Lung (tissue), 12 donors: ENCODE data around the gene FSD2. TPM values are rescaled to one million over a fixed set of nuclear protein-coding genes. Genes with fewer than 3 reads are reported as not detected.

ENCODE experiments used
- ATAC-seq: fragments of 200-7000 bp; cut with Tn5 transposase; one replicate; pipeline ENCODE4 v1.9.1; 2020; ENCODE audit warnings: moderate number of reproducible peaks; ENCODE audit not compliant: insufficient read depth, low FRiP score
- DNase-seq, 3 donors: peaks; one replicate each; pipeline ENCODE4 v3.0.0-alpha.2; 2013 to 2017
- H3K27ac ChIP-seq, 2 donors: one replicate each; pipeline ENCODE4 v1.5.1; 2013; ENCODE audit warnings: mild to moderate bottlenecking in 2 of 2, moderate library complexity in 2 of 2, control low read depth in 1 of 2, inconsistent platforms in 1 of 2, low read depth in 1 of 2, low read length in 1 of 2
- H3K27me3 ChIP-seq, 3 donors: one replicate each; pipeline ENCODE4 v1.5.1; 2013; ENCODE audit warnings: low read length in 2 of 3; ENCODE audit not compliant: control insufficient read depth in 3 of 3, insufficient read depth in 3 of 3
- H3K36me3 ChIP-seq, 4 donors: one replicate each; pipeline ENCODE4 v1.5.1; 2013; ENCODE audit warnings: low read length in 4 of 4, mild to moderate bottlenecking in 1 of 4, moderate library complexity in 1 of 4; ENCODE audit not compliant: control insufficient read depth in 4 of 4, insufficient read depth in 4 of 4
- H3K4me1 ChIP-seq, 5 donors: one replicate each; pipeline ENCODE4 v1.5.1; 2013; ENCODE audit warnings: low read length in 5 of 5, mild to moderate bottlenecking in 2 of 5, moderate library complexity in 1 of 5; ENCODE audit not compliant: control insufficient read depth in 5 of 5, insufficient read depth in 5 of 5
- H3K4me3 ChIP-seq: one replicate; pipeline ENCODE4 v1.5.1; 2013; ENCODE audit warnings: mild to moderate bottlenecking, control low read depth, moderate library complexity
- H3K9ac ChIP-seq, 2 donors: one replicate each; pipeline ENCODE4 v1.5.1; 2013; ENCODE audit warnings: low read length in 2 of 2, control low read depth in 1 of 2; ENCODE audit not compliant: insufficient read depth in 1 of 2
- H3K9me3 ChIP-seq, 4 donors: one replicate each; pipeline ENCODE4 v1.5.1; 2013; ENCODE audit warnings: low read length in 3 of 4, mild to moderate bottlenecking in 1 of 4, moderate library complexity in 1 of 4; ENCODE audit not compliant: control insufficient read depth in 4 of 4, insufficient read depth in 3 of 4
- WGBS, 2 donors: extraction: QIAGEN DNeasy Blood & Tissue Kit; methylation state at CpG; one replicate each; pipeline ENCODE4 v1.1.7; 2013; 5-methylcytosine and 5-hydroxymethylcytosine counted together
- polyA plus RNA-seq, 2 donors: library from polyadenylated mRNA; stranded (reverse); fragments of 200-250 nt; gene quantifications; one replicate each; pipeline ENCODE4 v1.2.1, GENCODE V29; 2013
- total RNA-seq, 2 donors: library from RNA; depleted of rRNA in 1 of 2; stranded (reverse); fragments of >200 nt in 1 of 2; gene quantifications; one replicate each; pipeline ENCODE4 v1.2.1, GENCODE V29; 2014 to 2021
- TF ChIP-seq, protein P1 (sequence below): IDR thresholded peaks from 2 replicates; pipeline ENCODE4 v1.5.1; 2012; ENCODE audit warnings: mild to moderate bottlenecking; ENCODE audit errors: control extremely low read depth, extremely low read depth
- donor health status: control.
- donor health status: control.
- donor health status: Bipolar disorder and iron deficiency.
- donor health status: healthy.
- donor health status: DM: yes; HTN: yes; CAD: no.

The FSD2 gene
- total and polyA plus RNA-seq, 4 donors: 0.06 to 0.08 TPM; not detected in 2

DNA sequence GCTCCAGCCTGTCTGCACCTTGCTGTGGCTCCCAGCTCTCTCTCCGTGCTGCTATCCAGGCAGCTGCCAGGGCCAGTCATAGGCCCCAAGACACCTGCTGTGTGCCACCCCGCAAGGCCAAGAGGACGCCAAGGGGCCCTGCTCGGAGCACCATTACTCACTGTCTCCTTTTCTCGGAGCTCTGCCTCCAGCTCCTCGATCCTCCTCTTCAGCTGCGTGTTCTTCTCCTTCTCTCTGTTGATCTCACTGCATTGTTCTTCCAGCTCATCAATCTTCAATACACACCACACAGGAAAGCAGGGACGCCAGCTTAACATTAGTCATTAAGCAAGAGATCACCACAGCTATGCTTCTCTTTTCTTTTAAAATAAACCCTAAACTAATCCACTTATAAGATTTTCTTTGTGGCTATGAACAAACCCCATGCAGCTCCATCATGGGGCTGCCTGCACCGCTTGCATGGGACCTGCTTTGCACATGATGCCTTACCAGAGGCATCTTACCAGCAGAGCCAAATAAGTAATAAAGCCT lies 46.2 kb upstream of the FSD2 start:
- Histone ChIP-seq H3K9me3 (no peaks in the 10 kb centered on the region), H3K9ac (no peak overlapping the region), H3K27me3 (no peaks in the 10 kb centered on the region), H3K4me1 (peaks cover 0 to 14% (median 0%) of the 10 kb centered on the region in 5 donors), H3K27ac (no peak overlapping the region), H3K36me3 (peaks cover 0 to 2% (median 0%) of the 10 kb centered on the region in 4 donors), H3K4me3 (no peak overlapping the region)
- ATAC-seq: no peak
- TF ChIP-seq, protein P1, sequence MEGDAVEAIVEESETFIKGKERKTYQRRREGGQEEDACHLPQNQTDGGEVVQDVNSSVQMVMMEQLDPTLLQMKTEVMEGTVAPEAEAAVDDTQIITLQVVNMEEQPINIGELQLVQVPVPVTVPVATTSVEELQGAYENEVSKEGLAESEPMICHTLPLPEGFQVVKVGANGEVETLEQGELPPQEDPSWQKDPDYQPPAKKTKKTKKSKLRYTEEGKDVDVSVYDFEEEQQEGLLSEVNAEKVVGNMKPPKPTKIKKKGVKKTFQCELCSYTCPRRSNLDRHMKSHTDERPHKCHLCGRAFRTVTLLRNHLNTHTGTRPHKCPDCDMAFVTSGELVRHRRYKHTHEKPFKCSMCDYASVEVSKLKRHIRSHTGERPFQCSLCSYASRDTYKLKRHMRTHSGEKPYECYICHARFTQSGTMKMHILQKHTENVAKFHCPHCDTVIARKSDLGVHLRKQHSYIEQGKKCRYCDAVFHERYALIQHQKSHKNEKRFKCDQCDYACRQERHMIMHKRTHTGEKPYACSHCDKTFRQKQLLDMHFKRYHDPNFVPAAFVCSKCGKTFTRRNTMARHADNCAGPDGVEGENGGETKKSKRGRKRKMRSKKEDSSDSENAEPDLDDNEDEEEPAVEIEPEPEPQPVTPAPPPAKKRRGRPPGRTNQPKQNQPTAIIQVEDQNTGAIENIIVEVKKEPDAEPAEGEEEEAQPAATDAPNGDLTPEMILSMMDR: no peak
- DNase-seq: no peak
- 79 to 80% methylated on average over 9 of the region's 9 CpGs for WGBS, 2 donors

DNA sequence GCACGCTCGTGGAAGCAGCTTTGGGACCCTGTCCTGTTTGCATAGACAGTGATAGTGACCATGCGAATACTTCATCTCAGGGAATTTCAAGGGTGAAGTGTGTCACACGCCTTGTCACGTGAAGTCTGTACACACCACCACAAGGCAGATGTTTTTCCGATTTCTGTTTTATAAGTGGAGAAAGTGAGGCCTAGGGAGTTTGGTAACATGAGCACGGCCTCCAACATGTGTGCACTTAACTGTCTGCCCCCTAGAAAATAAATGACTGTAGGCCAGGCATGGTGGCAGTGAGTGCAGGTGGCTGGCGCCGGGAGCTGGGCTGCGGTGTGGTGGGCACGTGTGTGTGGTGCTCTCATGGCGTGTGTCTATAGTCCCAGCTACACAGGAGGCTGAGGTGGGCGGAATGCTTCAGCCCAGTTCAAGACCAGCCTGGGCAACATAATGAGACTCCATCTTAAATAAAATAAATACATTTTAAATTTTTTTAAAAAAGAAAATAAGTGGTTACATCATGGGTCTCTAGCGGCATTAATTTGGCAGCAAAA lies 45.5 kb upstream of the FSD2 start:
- WGBS, 2 donors: 87 to 93% methylated on average over 14 of the region's 14 CpGs

DNA sequence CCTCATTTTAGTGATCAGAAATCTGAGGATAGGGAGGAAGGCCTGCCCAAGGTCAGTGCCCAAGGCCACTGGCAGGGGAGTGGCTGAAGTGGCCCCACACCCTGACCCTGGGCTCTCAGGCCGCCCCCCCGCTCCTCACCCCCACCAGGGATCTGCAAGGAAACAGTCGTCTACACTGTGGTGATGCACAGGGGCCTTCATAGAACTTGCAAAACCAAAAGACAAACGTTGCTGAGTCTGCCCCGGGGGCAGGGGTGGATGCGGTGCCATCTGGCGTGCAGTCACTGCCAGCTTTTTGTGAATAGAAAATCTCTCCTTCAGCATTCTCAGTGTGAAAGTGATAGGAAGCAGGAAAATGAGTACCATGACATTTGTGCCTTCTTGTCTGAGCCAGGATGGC lies 44.9 kb upstream of the FSD2 start:
- Histone ChIP-seq H3K27me3 (no peaks in the 10 kb centered on the region), H3K27ac (no peak overlapping the region), H3K36me3 (peaks cover 0 to 2% (median 0%) of the 10 kb centered on the region in 4 donors), H3K9ac (no peak overlapping the region), H3K9me3 (no peaks in the 10 kb centered on the region), H3K4me1 (peaks cover 0 to 14% (median 0%) of the 10 kb centered on the region in 5 donors), H3K4me3 (no peak overlapping the region)
- 74 to 78% methylated on average over 7 of the region's 7 CpGs for WGBS, 2 donors
- ATAC-seq: no peak
- DNase-seq: no peak
- TF ChIP-seq, protein P1: no peak

More for the DNA sequence above, 45.5 kb upstream of the FSD2 start:
- no peak overlapping the region for H3K4me3 ChIP-seq
- no peaks in the 10 kb centered on the region for H3K9me3 ChIP-seq
- H3K36me3 ChIP-seq: peaks cover 0 to 2% (median 0%) of the 10 kb centered on the region in 4 donors
- TF ChIP-seq, protein P1: no peak
- ATAC-seq (no peak), DNase-seq (no peak)
- H3K9ac ChIP-seq: no peak overlapping the region
- H3K4me1 ChIP-seq: peaks cover 0 to 14% (median 0%) of the 10 kb centered on the region in 5 donors
- no peaks in the 10 kb centered on the region for H3K27me3 ChIP-seq
- H3K27ac ChIP-seq: no peak overlapping the region
